H9 (cell line): ENCODE measurements around the gene SCN5A. TPM values are rescaled to one million over a fixed set of nuclear protein-coding genes. Genes with fewer than 3 reads are reported as not detected.

Experiments used
- DNase-seq: peaks from one replicate; pipeline ENCODE4 v3.0.0-alpha.2; 2017
- H2AFZ ChIP-seq: one replicate; pipeline ENCODE4 v1.6.1; 2013; ENCODE audit warnings: mild to moderate bottlenecking, low read length, control low read depth, moderate library complexity
- H2AK5ac ChIP-seq: 2 replicates; pipeline ENCODE4 v1.6.1; 2013; ENCODE audit warnings: low read length, control low read depth, mixed read lengths; ENCODE audit not compliant: insufficient read length
- H2BK120ac ChIP-seq: one replicate; pipeline ENCODE4 v1.6.1; 2013; ENCODE audit warnings: low read depth, mild to moderate bottlenecking, low read length, control low read depth, inconsistent platforms; ENCODE audit not compliant: poor library complexity, severe bottlenecking
- H2BK12ac ChIP-seq: 2 replicates; pipeline ENCODE4 v1.6.1; 2013; ENCODE audit warnings: low read length, control low read depth, mixed read lengths, low read depth; ENCODE audit not compliant: insufficient read length
- H2BK15ac ChIP-seq: 2 replicates; pipeline ENCODE4 v1.6.1; 2013; ENCODE audit warnings: low read depth, low read length, control low read depth
- H2BK20ac ChIP-seq: one replicate; pipeline ENCODE4 v1.6.1; 2013; ENCODE audit warnings: low read depth, mild to moderate bottlenecking, low read length, control low read depth, inconsistent platforms; ENCODE audit not compliant: poor library complexity, severe bottlenecking
- H2BK5ac ChIP-seq: 2 replicates; pipeline ENCODE4 v1.6.1; 2013; ENCODE audit warnings: low read length, control low read depth, mixed read lengths; ENCODE audit not compliant: insufficient read length
- H3K14ac ChIP-seq: 2 replicates; pipeline ENCODE4 v1.6.1; 2013; ENCODE audit warnings: low read length, control low read depth; ENCODE audit not compliant: insufficient read depth
- H3K18ac ChIP-seq: 2 replicates; pipeline ENCODE4 v1.6.1; 2013; ENCODE audit warnings: low read depth, mild to moderate bottlenecking, mixed read lengths, low read length, control low read depth; ENCODE audit not compliant: insufficient read length
- H3K23ac ChIP-seq: 2 replicates; pipeline ENCODE4 v1.6.1; 2013; ENCODE audit warnings: low read length, control low read depth, mixed read lengths, low read depth; ENCODE audit not compliant: insufficient read length
- H3K23me2 ChIP-seq: 2 replicates; pipeline ENCODE4 v1.6.1; 2013; ENCODE audit warnings: low read depth, mild to moderate bottlenecking, mixed read lengths, low read length, control low read depth; ENCODE audit not compliant: insufficient read length, poor library complexity, severe bottlenecking
- H3K27ac ChIP-seq: 2 replicates; pipeline ENCODE4 v1.5.1; 2013; ENCODE audit warnings: low read length, control low read depth, mixed read lengths, low read depth; ENCODE audit not compliant: insufficient read length
- H3K27me3 ChIP-seq: 2 replicates; pipeline ENCODE4 v1.6.1; 2013; ENCODE audit warnings: low read length, control low read depth, inconsistent platforms; ENCODE audit not compliant: insufficient read depth
- H3K4ac ChIP-seq: 2 replicates; pipeline ENCODE4 v1.6.1; 2013; ENCODE audit warnings: low read depth, mild to moderate bottlenecking, control low read depth, inconsistent platforms, low read length, moderate library complexity
- H3K4me1 ChIP-seq: 2 replicates; pipeline ENCODE4 v1.6.1; 2013; ENCODE audit warnings: low read length, control low read depth, inconsistent platforms; ENCODE audit not compliant: insufficient read depth
- H3K4me2 ChIP-seq: 2 replicates; pipeline ENCODE4 v1.6.1; 2013; ENCODE audit warnings: low read length, control low read depth, mixed read lengths; ENCODE audit not compliant: insufficient read length, insufficient read depth
- H3K56ac ChIP-seq: 2 replicates; pipeline ENCODE4 v1.6.1; 2013; ENCODE audit warnings: low read depth, mild to moderate bottlenecking, mixed read lengths, low read length, control low read depth; ENCODE audit not compliant: insufficient read length
- H3K79me1 ChIP-seq: 2 replicates; pipeline ENCODE4 v1.6.1; 2013; ENCODE audit warnings: low read depth, mild to moderate bottlenecking, moderate library complexity, low read length, control low read depth, inconsistent platforms; ENCODE audit not compliant: insufficient read depth, poor library complexity, severe bottlenecking
- H3K79me2 ChIP-seq: 2 replicates; pipeline ENCODE4 v1.6.1; 2013; ENCODE audit warnings: low read length, control low read depth, inconsistent platforms; ENCODE audit not compliant: insufficient read depth
- H3K9ac ChIP-seq: 2 replicates; pipeline ENCODE4 v1.6.1; 2013; ENCODE audit warnings: low read length, control low read depth, mixed read lengths; ENCODE audit not compliant: insufficient read length; ENCODE audit errors: extremely low read depth
- H3K9me3 ChIP-seq: one replicate; pipeline ENCODE4 v1.6.1; 2013; ENCODE audit warnings: low read depth, low read length, inconsistent platforms; ENCODE audit not compliant: control insufficient read depth
- H3T11ph ChIP-seq: one replicate; pipeline ENCODE4 v1.6.1; 2013; ENCODE audit warnings: mild to moderate bottlenecking, low read length, control low read depth, inconsistent platforms
- H4K20me1 ChIP-seq: one replicate; pipeline ENCODE4 v1.6.1; 2013; ENCODE audit not compliant: control insufficient read depth, insufficient read length, insufficient read depth
- H4K5ac ChIP-seq: 2 replicates; pipeline ENCODE4 v1.6.1; 2013; ENCODE audit warnings: low read depth, mild to moderate bottlenecking, mixed read lengths, low read length, control low read depth; ENCODE audit not compliant: insufficient read length
- H4K8ac ChIP-seq: replicated peaks from 2 replicates; pipeline ENCODE4 v1.6.1; 2013; ENCODE audit warnings: low read length, control low read depth, mixed read lengths, low read depth; ENCODE audit not compliant: insufficient read length
- H4K91ac ChIP-seq: 2 replicates; pipeline ENCODE4 v1.6.1; 2013; ENCODE audit warnings: low read depth, mild to moderate bottlenecking, moderate library complexity, mixed read lengths, low read length, control low read depth; ENCODE audit not compliant: insufficient read length
- H3K27ac Mint-ChIP-seq, 3 experiments: 2 replicates in 2 of 3; 3 replicates in 1 of 3; pipeline ENCODE4 v1.8.0; 2020 to 2021; ENCODE audit warnings: mixed read lengths in 3 of 3, mild to moderate bottlenecking in 1 of 3, moderate library complexity in 1 of 3
- H3K27me3 Mint-ChIP-seq: 2 replicates; pipeline ENCODE4 v1.8.0; 2021; ENCODE audit warnings: low read depth, mild to moderate bottlenecking, moderate library complexity, mixed read lengths
- H3K36me3 Mint-ChIP-seq, 3 experiments: 2 replicates in 2 of 3; 3 replicates in 1 of 3; pipeline ENCODE4 v1.8.0; 2020 to 2021; ENCODE audit warnings: low read depth in 3 of 3, mixed read lengths in 3 of 3; ENCODE audit not compliant: insufficient read depth in 1 of 3
- H3K4me1 Mint-ChIP-seq, 2 experiments: 2 replicates each; pipeline ENCODE4 v1.8.0; 2020; ENCODE audit warnings: mixed read lengths in 2 of 2
- H3K4me3 Mint-ChIP-seq, 2 experiments: 2 replicates in 1 of 2; 3 replicates in 1 of 2; pipeline ENCODE4 v1.8.0; 2020 to 2021; ENCODE audit warnings: mild to moderate bottlenecking in 2 of 2, mixed read lengths in 2 of 2, moderate library complexity in 1 of 2
- H3K9me3 Mint-ChIP-seq, 2 experiments: 2 replicates in 1 of 2; 3 replicates in 1 of 2; pipeline ENCODE4 v1.8.0; 2020; ENCODE audit warnings: mild to moderate bottlenecking in 2 of 2, mixed read lengths in 2 of 2, moderate library complexity in 1 of 2
- WGBS: extraction: QIAGEN DNeasy Blood & Tissue Kit; methylation state at CpG from one replicate; pipeline ENCODE4 v1.1.7; 2013; ENCODE audit warnings: missing lambda C conversion rate, low lambda C conversion rate, mixed read lengths; ENCODE audit not compliant: insufficient read length; ENCODE audit errors: extremely low coverage; 5-methylcytosine and 5-hydroxymethylcytosine counted together
- total RNA-seq: library from RNA; stranded (reverse); gene quantifications from 2 replicates; pipeline ENCODE4 v1.2.1, GENCODE V29; 2021
- TF ChIP-seq, protein P1 (sequence below): fragments of 200-600 bp; sonication (generic); conservative IDR thresholded peaks from 3 replicates; pipeline ENCODE4 v1.8.0; 2021; ENCODE audit warnings: antibody characterized with exemption, mild to moderate bottlenecking

SCN5A gene
- total RNA-seq, 1 experiment from 2014 or later: 6.5 TPM

DNA sequence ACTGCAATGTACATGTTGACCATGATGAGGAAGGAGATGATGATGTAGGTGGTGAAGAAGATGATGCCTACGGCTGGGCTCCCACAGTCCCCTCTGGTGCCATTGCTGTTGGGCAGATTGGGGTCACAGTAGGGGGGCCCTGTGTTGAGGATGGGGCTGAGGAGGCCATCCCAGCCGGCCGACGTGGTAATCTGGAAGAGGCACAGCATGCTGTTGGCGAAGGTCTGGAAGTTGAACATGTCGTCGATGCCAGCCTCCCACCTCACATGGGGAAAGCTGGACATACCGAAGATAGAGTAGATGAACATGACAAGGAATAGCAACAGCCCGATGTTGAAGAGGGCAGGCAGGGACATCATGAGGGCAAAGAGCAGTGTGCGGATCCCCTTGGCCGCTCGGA is 48.6 kb upstream of the SCN5A start:
- H3K79me1 ChIP-seq: no peaks in the 10 kb centered on the region
- no peak overlapping the region for H2AFZ ChIP-seq
- H3K4me2 ChIP-seq: no peak overlapping the region
- no peaks in the 10 kb centered on the region for H3K79me2 ChIP-seq
- WGBS: no CpG with 5 or more reads among the region's 12 CpGs
- H3K27me3 ChIP-seq: no peaks in the 10 kb centered on the region
- H3K14ac ChIP-seq: no peak overlapping the region
- no peaks in the 10 kb centered on the region for H3K9me3 ChIP-seq
- no peak overlapping the region for H2BK15ac ChIP-seq
- no peak overlapping the region for H2BK20ac ChIP-seq
- H3K4me3 Mint-ChIP-seq: no peak overlapping the region
- no peaks in the 10 kb centered on the region for H3K4me1 ChIP-seq
- no peaks in the 10 kb centered on the region for H3K4me1 Mint-ChIP-seq
- TF ChIP-seq, protein P1, sequence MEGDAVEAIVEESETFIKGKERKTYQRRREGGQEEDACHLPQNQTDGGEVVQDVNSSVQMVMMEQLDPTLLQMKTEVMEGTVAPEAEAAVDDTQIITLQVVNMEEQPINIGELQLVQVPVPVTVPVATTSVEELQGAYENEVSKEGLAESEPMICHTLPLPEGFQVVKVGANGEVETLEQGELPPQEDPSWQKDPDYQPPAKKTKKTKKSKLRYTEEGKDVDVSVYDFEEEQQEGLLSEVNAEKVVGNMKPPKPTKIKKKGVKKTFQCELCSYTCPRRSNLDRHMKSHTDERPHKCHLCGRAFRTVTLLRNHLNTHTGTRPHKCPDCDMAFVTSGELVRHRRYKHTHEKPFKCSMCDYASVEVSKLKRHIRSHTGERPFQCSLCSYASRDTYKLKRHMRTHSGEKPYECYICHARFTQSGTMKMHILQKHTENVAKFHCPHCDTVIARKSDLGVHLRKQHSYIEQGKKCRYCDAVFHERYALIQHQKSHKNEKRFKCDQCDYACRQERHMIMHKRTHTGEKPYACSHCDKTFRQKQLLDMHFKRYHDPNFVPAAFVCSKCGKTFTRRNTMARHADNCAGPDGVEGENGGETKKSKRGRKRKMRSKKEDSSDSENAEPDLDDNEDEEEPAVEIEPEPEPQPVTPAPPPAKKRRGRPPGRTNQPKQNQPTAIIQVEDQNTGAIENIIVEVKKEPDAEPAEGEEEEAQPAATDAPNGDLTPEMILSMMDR: no peak
- H3K9me3 Mint-ChIP-seq: no peaks in the 10 kb centered on the region
- no peak overlapping the region for H3K9ac ChIP-seq
- H3K23me2 ChIP-seq: no peaks in the 10 kb centered on the region
- no peak overlapping the region for H3T11ph ChIP-seq
- no peak overlapping the region for H2BK120ac ChIP-seq
- no peaks in the 10 kb centered on the region for H3K36me3 Mint-ChIP-seq
- H2BK12ac ChIP-seq: no peak overlapping the region
- H3K23ac ChIP-seq: no peak overlapping the region
- no peak for DNase-seq
- H2AK5ac ChIP-seq: no peak overlapping the region
- no peak overlapping the region for H3K4ac ChIP-seq
- no peak overlapping the region for H3K18ac ChIP-seq
- no peak overlapping the region for H4K91ac ChIP-seq
- peaks cover 6% of the 10 kb centered on the region for H3K27me3 Mint-ChIP-seq
- no peak overlapping the region for H2BK5ac ChIP-seq
- H3K27ac ChIP-seq: no peak overlapping the region
- H3K27ac Mint-ChIP-seq: no peak overlapping the region
- H4K5ac ChIP-seq: no peak overlapping the region
- no peak overlapping the region for H4K8ac ChIP-seq
- H4K20me1 ChIP-seq: no peaks in the 10 kb centered on the region
- H3K56ac ChIP-seq: no peak overlapping the region
